GM19397 (cell line): Measurements from ENCODE around the gene ARID2.

Source experiments
- ATAC-seq: cut with Tn5 transposase; IDR thresholded peaks from one replicate; pipeline ENCODE4 v1.9.1; 2021; ENCODE audit warnings: mild to moderate bottlenecking, moderate library complexity; ENCODE audit not compliant: unreplicated experiment

The ARID2 gene

GRCh38 chr12:45729233-45730083 is at the start of gene ARID2:
Gene ARID2 (plus strand): TSS chr12:45729706. CDS start chr12:45729837, 131 bp downstream.
- ATAC-seq: peak; percentile 17

GRCh38 chr12:45680362-45680761 is 49.1 kb upstream of the ARID2 start:
- ATAC-seq: no peak

GRCh38 chr12:45681465-45681864 is 48.0 kb upstream of the ARID2 start:
- no peak for ATAC-seq

- no peak for ATAC-seq
Observed at GRCh38 chr12:45685680-45686079, 43.8 kb upstream of the ARID2 start.

- ATAC-seq: no peak
Observed at GRCh38 chr12:45687081-45688015, 42.2 kb upstream of the ARID2 start.

- no peak for ATAC-seq
Observed at GRCh38 chr12:45688183-45688582, 41.3 kb upstream of the ARID2 start.

GRCh38 chr12:45695035-45695434 is 34.5 kb upstream of the ARID2 start:
- no peak for ATAC-seq

- ATAC-seq: no peak
Observed at GRCh38 chr12:45695606-45696005, 33.9 kb upstream of the ARID2 start.

- no peak for ATAC-seq
Observed at GRCh38 chr12:45696049-45696448, 33.5 kb upstream of the ARID2 start.

- no peak for ATAC-seq
Observed at GRCh38 chr12:45697371-45697770, 32.1 kb upstream of the ARID2 start.

GRCh38 chr12:45701296-45701695 is 28.2 kb upstream of the ARID2 start:
- ATAC-seq: no peak

GRCh38 chr12:45703942-45704341 is 25.6 kb upstream of the ARID2 start:
- ATAC-seq: no peak

GRCh38 chr12:45704968-45705367 is 24.5 kb upstream of the ARID2 start:
- no peak for ATAC-seq

- no peak for ATAC-seq
Observed at GRCh38 chr12:45705404-45705803, 24.1 kb upstream of the ARID2 start.

GRCh38 chr12:45707241-45707857 is 22.2 kb upstream of the ARID2 start:
- ATAC-seq: no peak

GRCh38 chr12:45708363-45708762 is 21.1 kb upstream of the ARID2 start:
- ATAC-seq: no peak

GRCh38 chr12:45708901-45709300 is 20.6 kb upstream of the ARID2 start:
- no peak for ATAC-seq

GRCh38 chr12:45712319-45712718 is 17.2 kb upstream of the ARID2 start:
- no peak for ATAC-seq

- no peak for ATAC-seq
Observed at GRCh38 chr12:45713078-45713477, 16.4 kb upstream of the ARID2 start.

- ATAC-seq: no peak
Observed at GRCh38 chr12:45718306-45718705, 11.2 kb upstream of the ARID2 start.

- no peak for ATAC-seq
Observed at GRCh38 chr12:45720069-45720468, 9.4 kb upstream of the ARID2 start.
